Panc1 (cell line): ENCODE data around the gene RPS15. TPM values are rescaled to one million over a fixed set of nuclear protein-coding genes. Genes with fewer than 3 reads are reported as not detected.

Source experiments
- ATAC-seq: fragments of 200-7000 bp; cut with Tn5 transposase; 2 replicates; pipeline ENCODE4 v1.9.1; 2020; ENCODE audit warnings: mild to moderate bottlenecking, moderate library complexity
- Bru-seq: library from RNA; stranded (reverse); fragments of 400-500 nt; gene quantifications from one replicate; lab custom pipeline; 2021; lab: Mats Ljungman, UMichigan
- BruChase-seq, 2 experiments: library from RNA; stranded (reverse); fragments of 400-500 nt; gene quantifications; one replicate each; lab custom pipeline; 2021; lab: Mats Ljungman, UMichigan
- BruUV-seq: library from RNA; stranded (reverse); fragments of 400-500 nt; replicated peaks from 2 replicates; lab custom pipeline; 2021; lab: Mats Ljungman, UMichigan
- CTCF ChIA-PET: fragments of 300-600 bp; sonication (Branson Sonifier 250); formaldehyde crosslinking; loops from one replicate; lab custom pipeline; 2022; ENCODE audit warnings: antibody characterized with exemption; lab: Charles Lee
- POLR2A ChIA-PET: fragments of 300-600 bp; sonication (Branson Sonifier 250); formaldehyde crosslinking; loops from one replicate; lab custom pipeline; 2022; ENCODE audit warnings: antibody characterized with exemption; lab: Charles Lee
- DNase-seq: peaks from one replicate; pipeline ENCODE4 v3.0.0-alpha.2; 2010; ENCODE audit warnings: low read depth, low spot score
- H3K27ac ChIP-seq: 2 replicates; pipeline ENCODE4 v1.5.1; 2011; ENCODE audit warnings: mild to moderate bottlenecking, low read length, inconsistent platforms
- H3K27me3 ChIP-seq: fragments of 200-500 bp; sonication (Bioruptor generic); 2 replicates; pipeline ENCODE4 v1.6.0; 2014; ENCODE audit warnings: low read length, inconsistent platforms; ENCODE audit not compliant: control insufficient read depth, insufficient read depth
- H3K36me3 ChIP-seq: fragments of 200-500 bp; sonication (Bioruptor generic); 2 replicates; pipeline ENCODE4 v1.5.1; 2014; ENCODE audit warnings: inconsistent platforms, mild to moderate bottlenecking, low read length, moderate library complexity; ENCODE audit not compliant: control insufficient read depth, insufficient read depth
- H3K4me1 ChIP-seq: 2 replicates; pipeline ENCODE4 v1.5.1; 2011; ENCODE audit warnings: inconsistent platforms, mild to moderate bottlenecking, low read length, moderate library complexity; ENCODE audit not compliant: control insufficient read depth, insufficient read depth
- H3K4me3 ChIP-seq, 2 experiments: 2 replicates each; pipeline ENCODE4 v1.5.1; 2011 to 2012; ENCODE audit warnings: low read depth in 2 of 2, low read length in 2 of 2, mild to moderate bottlenecking in 2 of 2, inconsistent platforms in 1 of 2, moderate library complexity in 1 of 2
- H3K9me3 ChIP-seq: fragments of 200-500 bp; sonication (Bioruptor generic); 2 replicates; pipeline ENCODE4 v1.5.1; 2014; ENCODE audit warnings: low read depth, mild to moderate bottlenecking, inconsistent platforms, low read length, moderate library complexity; ENCODE audit not compliant: control insufficient read depth, insufficient read depth
- POLR2AphosphoS5 ChIP-seq: IDR thresholded peaks from 2 replicates; pipeline ENCODE4 v1.6.1; 2012; ENCODE audit warnings: mild to moderate bottlenecking, low read depth, low read length, moderate library complexity
- SIN3A ChIP-seq: IDR thresholded peaks from 2 replicates; pipeline ENCODE4 v1.6.1; 2012; ENCODE audit warnings: low read depth, mild to moderate bottlenecking, low read length, moderate library complexity, borderline replicate concordance; ENCODE audit not compliant: insufficient read depth
- TCF7L2 ChIP-seq: IDR thresholded peaks from 2 replicates; pipeline ENCODE4 v1.6.1; 2011; ENCODE audit warnings: mild to moderate bottlenecking, low read depth, low read length, inconsistent platforms
- in situ Hi-C: cut with HindIII; loops from 2 replicates; pipeline ENCODE4 v1.10.0; 2016; ENCODE audit warnings: low sequenced_read_pairs, low pct_unique_long_range_greater_than_20kb
- intact Hi-C: fragments of 100-400 bp; cut with micrococcal nuclease; formaldehyde crosslinking; loops from one replicate; pipeline ENCODE4 v1.10.0; 2022; ENCODE audit not compliant: unreplicated experiment
- long read RNA-seq: library from polyadenylated mRNA; unstranded; transcript quantifications from one replicate; pipeline ENCODE4 v2.0.0, GENCODE V29; 2021; ENCODE audit not compliant: unreplicated experiment
- polyA plus RNA-seq: library from polyadenylated mRNA; unstranded; fragments of >200 nt; gene quantifications from one replicate; pipeline ENCODE4 v1.2.1, GENCODE V29; 2012; ENCODE audit warnings: missing spikeins; ENCODE audit not compliant: insufficient read length
- total RNA-seq: library from RNA; stranded (reverse); gene quantifications from one replicate; pipeline ENCODE4 v1.2.1, GENCODE V29; 2021; ENCODE audit not compliant: unreplicated experiment
- TF ChIP-seq, protein P1 (sequence below): fragments of 450-650 bp; IDR thresholded peaks from 2 replicates; pipeline ENCODE4 v1.5.1; 2017; ENCODE audit warnings: mild to moderate bottlenecking
- TF ChIP-seq, protein P2 (sequence below), 2 experiments: IDR thresholded peaks; 2 replicates each; pipeline ENCODE4 v1.6.1; 2011 to 2012; ENCODE audit warnings: low read depth in 2 of 2, control low read depth in 1 of 2, low read length in 1 of 2, mild to moderate bottlenecking in 1 of 2, moderate library complexity in 1 of 2; ENCODE audit not compliant: insufficient read depth in 1 of 2

The RPS15 gene
- total RNA-seq (1,067 TPM), Bru-seq, nascent RNA (percentile 100 among the genes with signal in this experiment), BruChase-seq, experiment 1, labeled RNA remaining after a 2-hour chase (percentile 99 among the genes with signal in this experiment), BruChase-seq, experiment 2, labeled RNA remaining after a 6-hour chase (percentile 99 among the genes with signal in this experiment)
- 2,091 TPM for polyA plus RNA-seq
- long read RNA-seq, transcript RPS15-210 (3 exons, 873 nt) = minor isoform, 40 of 497 reads
- long read RNA-seq, transcript RPS15-209 (4 exons, 510 nt) = major isoform, 419 of 497 reads
- long read RNA-seq, transcript RPS15-201 (4 exons, 534 nt) = minor isoform, 13 of 497 reads
- long read RNA-seq, partial matches to known transcripts = 20 of 497 reads
- long read RNA-seq, other reads (novel, unspliced or antisense) = 0 of 497 reads

DNA sequence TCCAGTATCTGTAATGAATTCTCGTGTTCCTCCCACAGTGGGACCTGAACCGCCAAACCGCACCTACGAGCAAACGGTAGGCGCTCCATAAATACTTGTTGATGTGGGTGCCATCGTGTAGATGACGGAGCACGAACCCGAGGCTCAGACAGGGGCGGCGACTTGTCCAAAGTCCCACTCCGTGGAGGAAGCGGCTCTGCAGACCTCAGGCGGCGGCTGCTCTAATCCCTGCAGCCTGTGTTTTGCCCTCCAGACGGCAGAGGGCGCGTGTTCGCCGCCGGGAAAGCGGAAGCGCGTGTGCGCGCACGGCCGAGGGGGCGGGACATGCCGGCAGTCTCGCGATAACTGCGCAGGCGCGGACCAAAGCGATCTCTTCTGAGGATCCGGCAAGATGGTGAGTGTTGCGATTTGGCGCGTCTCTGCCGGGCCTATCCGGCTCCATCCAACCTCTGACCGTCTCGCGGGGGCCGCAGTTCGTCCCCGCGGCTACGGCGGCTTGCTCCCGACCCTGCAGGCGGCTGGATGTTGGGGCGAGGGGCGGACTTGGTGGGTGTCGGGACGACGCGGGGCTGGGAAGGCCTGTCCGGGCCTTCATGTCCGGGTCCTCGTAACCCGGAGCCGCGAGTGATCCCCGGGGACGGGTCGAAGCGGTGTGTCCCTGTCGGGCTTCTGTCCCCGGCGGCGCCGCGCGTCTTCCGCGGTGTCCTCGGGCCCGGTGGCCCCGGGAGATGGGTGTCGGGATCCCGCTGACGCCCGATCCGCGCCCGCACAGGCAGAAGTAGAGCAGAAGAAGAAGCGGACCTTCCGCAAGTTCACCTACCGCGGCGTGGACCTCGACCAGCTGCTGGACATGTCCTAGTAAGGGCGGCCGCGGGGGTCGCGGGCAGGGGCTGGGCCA, at the start of gene RPS15:
Gene RPS15 (plus strand): TSS at position 362 of the 898 bp plus-strand sequence. CDS start 30 bp downstream, at position 392.
- peak; percentile 77 for TF ChIP-seq TCF7L2
- TF ChIP-seq, protein P1, sequence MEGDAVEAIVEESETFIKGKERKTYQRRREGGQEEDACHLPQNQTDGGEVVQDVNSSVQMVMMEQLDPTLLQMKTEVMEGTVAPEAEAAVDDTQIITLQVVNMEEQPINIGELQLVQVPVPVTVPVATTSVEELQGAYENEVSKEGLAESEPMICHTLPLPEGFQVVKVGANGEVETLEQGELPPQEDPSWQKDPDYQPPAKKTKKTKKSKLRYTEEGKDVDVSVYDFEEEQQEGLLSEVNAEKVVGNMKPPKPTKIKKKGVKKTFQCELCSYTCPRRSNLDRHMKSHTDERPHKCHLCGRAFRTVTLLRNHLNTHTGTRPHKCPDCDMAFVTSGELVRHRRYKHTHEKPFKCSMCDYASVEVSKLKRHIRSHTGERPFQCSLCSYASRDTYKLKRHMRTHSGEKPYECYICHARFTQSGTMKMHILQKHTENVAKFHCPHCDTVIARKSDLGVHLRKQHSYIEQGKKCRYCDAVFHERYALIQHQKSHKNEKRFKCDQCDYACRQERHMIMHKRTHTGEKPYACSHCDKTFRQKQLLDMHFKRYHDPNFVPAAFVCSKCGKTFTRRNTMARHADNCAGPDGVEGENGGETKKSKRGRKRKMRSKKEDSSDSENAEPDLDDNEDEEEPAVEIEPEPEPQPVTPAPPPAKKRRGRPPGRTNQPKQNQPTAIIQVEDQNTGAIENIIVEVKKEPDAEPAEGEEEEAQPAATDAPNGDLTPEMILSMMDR = peak; percentile 94
- peak; percentile 77; the same call in 1 of the 2 replicates for TF ChIP-seq SIN3A
- peak; percentile 98 for TF ChIP-seq POLR2AphosphoS5
- TF ChIP-seq, protein P2, sequence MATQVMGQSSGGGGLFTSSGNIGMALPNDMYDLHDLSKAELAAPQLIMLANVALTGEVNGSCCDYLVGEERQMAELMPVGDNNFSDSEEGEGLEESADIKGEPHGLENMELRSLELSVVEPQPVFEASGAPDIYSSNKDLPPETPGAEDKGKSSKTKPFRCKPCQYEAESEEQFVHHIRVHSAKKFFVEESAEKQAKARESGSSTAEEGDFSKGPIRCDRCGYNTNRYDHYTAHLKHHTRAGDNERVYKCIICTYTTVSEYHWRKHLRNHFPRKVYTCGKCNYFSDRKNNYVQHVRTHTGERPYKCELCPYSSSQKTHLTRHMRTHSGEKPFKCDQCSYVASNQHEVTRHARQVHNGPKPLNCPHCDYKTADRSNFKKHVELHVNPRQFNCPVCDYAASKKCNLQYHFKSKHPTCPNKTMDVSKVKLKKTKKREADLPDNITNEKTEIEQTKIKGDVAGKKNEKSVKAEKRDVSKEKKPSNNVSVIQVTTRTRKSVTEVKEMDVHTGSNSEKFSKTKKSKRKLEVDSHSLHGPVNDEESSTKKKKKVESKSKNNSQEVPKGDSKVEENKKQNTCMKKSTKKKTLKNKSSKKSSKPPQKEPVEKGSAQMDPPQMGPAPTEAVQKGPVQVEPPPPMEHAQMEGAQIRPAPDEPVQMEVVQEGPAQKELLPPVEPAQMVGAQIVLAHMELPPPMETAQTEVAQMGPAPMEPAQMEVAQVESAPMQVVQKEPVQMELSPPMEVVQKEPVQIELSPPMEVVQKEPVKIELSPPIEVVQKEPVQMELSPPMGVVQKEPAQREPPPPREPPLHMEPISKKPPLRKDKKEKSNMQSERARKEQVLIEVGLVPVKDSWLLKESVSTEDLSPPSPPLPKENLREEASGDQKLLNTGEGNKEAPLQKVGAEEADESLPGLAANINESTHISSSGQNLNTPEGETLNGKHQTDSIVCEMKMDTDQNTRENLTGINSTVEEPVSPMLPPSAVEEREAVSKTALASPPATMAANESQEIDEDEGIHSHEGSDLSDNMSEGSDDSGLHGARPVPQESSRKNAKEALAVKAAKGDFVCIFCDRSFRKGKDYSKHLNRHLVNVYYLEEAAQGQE (IDR thresholded peaks at IDR 0.05; ENCODE audit: insufficient read depth in 1 of 2, low read depth in 2 of 2, low read length in 1 of 2) = peak in 1 of 2 experiments; percentile 25; a peak in 1 of 4 replicates
- ChIA-PET POLR2A (no interaction called here), CTCF (no interaction called here)
- intact Hi-C loops (no loop called here), in situ Hi-C loops (no loop called here)
- Histone ChIP-seq H3K4me3 (peak within 1 kb of the TSS; percentile 73 to 86), H3K9me3 (no peaks in the 10 kb centered on the region), H3K27me3 (no peaks in the 10 kb centered on the region), H3K4me1 (peaks cover 33% of the 10 kb centered on the region), H3K27ac (peak within 1 kb of the TSS; percentile 87), H3K36me3 (peaks cover 6% of the 10 kb centered on the region)
- BruUV-seq = TSS peak; percentile 95
- DNase-seq (peak; percentile 68), ATAC-seq (peak; percentile 85)

DNA sequence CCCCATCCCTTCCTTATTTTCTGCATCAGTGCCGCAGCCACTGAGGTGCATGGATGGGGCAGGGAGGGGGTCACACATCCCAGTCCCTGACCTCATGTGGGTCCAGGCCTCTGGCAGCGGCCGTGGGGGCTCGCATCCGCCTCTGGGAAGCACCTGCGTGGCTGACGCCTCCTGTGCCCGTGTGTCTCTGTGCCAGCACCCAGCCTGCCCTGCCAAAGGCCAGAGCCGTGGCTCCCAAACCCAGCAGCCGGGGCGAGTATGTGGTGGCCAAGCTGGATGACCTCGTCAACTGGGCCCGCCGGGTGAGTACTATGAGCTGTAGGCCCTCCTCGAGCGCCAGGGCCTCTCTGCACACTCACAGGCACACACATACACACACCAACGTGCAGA, 49.6 kb upstream of the RPS15 start:
- DNase-seq (no peak), ATAC-seq (no peak)
- Histone ChIP-seq H3K27ac (no peak overlapping the region), H3K4me1 (no peaks in the 10 kb centered on the region), H3K4me3 (no peak overlapping the region), H3K27me3 (no peaks in the 10 kb centered on the region), H3K36me3 (peaks cover 4% of the 10 kb centered on the region; the same call in 1 of the 2 replicates), H3K9me3 (no peaks in the 10 kb centered on the region)
- ChIA-PET POLR2A (no interaction called here), CTCF (no interaction called here)
- intact Hi-C loops (no loop called here), in situ Hi-C loops (no loop called here)
- TF ChIP-seq TCF7L2 (no peak), SIN3A (no peak), POLR2AphosphoS5 (no peak)
- TF ChIP-seq, protein P1 = no peak
- TF ChIP-seq, protein P2 (IDR thresholded peaks at IDR 0.05; ENCODE audit: insufficient read depth in 1 of 2, low read depth in 2 of 2, low read length in 1 of 2) = no peak
- no TSS peak for BruUV-seq
